ENCODE data around the gene GPR34. TPM values are rescaled to one million over a fixed set of nuclear protein-coding genes. Genes with fewer than 3 reads are reported as not detected.
"Not testable (repeated sequence)": the region's sequence is repeated elsewhere in the genome, so short reads cannot be mapped to it uniquely, and the experiment has no call there.

Gene GPR34, protein sequence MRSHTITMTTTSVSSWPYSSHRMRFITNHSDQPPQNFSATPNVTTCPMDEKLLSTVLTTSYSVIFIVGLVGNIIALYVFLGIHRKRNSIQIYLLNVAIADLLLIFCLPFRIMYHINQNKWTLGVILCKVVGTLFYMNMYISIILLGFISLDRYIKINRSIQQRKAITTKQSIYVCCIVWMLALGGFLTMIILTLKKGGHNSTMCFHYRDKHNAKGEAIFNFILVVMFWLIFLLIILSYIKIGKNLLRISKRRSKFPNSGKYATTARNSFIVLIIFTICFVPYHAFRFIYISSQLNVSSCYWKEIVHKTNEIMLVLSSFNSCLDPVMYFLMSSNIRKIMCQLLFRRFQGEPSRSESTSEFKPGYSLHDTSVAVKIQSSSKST
- 1 to 10 TPM; 4.6 to 8.2 TPM for total RNA-seq

DNA sequence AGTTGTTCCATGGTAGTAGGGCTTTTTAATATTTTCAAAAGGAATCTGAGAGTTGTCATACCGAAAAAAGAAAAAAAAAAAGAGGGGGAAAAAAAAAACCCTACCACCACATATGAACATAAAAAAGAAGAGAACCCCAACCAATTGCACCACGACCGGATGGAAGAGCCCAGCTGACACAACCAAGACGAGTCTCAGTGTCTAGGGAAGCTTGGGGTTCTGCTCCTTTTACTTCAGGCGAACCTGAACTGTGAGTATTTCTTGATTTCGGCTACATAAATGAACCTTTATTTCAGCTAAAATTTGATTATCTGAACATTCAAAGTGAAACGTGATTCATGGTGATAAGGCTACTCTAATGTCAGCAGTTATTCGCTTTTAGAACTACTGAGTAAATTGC is at the start of gene GPR34:
Gene GPR34 (plus strand): TSS at position 139 of the 400 bp plus-strand sequence. CDS start 6,661 bp downstream, outside the sequence.
- 54% methylated on average over 8 of the region's 8 CpGs for WGBS
- TF ChIP-seq POLR2AphosphoS5 (IDR thresholded peaks at IDR 0.05) (no peak), POLR2A (IDR thresholded peaks at IDR 0.05) (no peak), CTCF (IDR thresholded peaks at IDR 0.05) (no peak)
- intact Hi-C loops (cut with DNase I): no loop called here

GRCh38 chrX:41646201-41646600 is 42.6 kb upstream of the GPR34 start:
- H3K36me3 ChIP-seq; H3K4me3 ChIP-seq; DNase-seq (ENCODE audit: low spot score); intact Hi-C loops (cut with DNase I); H3K27me3 ChIP-seq (replicated peaks; ENCODE audit: insufficient read depth); H3K9me3 ChIP-seq; H3K4me1 ChIP-seq (replicated peaks); H3K27ac ChIP-seq: not testable (repeated sequence)
- 75% methylated on average over 2 of the region's 2 CpGs for WGBS

More for the DNA sequence above, at the start of gene GPR34:
- no peaks in the 10 kb centered on the region for H3K4me1 ChIP-seq (replicated peaks)
- no peaks in the 10 kb centered on the region for H3K27me3 ChIP-seq (replicated peaks; ENCODE audit: insufficient read depth)
- H3K27ac ChIP-seq: no peak within 1 kb of the TSS
- DNase-seq (ENCODE audit: low spot score): no peak
- H3K4me3 ChIP-seq: no peak within 1 kb of the TSS
- no peaks in the 10 kb centered on the region for H3K36me3 ChIP-seq
- no peaks in the 10 kb centered on the region for H3K9me3 ChIP-seq

DNA sequence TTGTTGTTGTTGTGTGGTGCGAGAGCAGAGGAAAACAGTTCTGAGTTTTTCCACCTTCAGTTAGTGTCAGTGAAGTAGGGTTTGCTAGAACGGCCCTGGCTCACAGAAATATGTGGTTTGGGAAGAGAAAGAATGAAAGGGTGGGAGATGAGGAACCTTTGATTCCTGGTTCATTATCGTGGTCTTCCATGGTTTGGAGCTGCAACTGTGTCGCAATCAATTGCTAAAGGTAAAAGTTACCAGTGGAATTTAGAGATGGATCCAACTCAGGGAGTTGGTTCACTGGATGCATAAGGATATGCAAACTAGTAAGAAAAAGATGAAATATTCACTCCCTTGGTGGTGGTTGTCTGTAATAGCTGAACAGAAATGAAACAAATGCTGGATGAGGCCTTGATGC is 35.6 kb upstream of the GPR34 start:
- 96% methylated on average over 4 of the region's 4 CpGs for WGBS
- Histone ChIP-seq H3K9me3 (no peaks in the 10 kb centered on the region), H3K27me3 (replicated peaks; ENCODE audit: insufficient read depth) (no peaks in the 10 kb centered on the region), H3K27ac (no peak overlapping the region), H3K36me3 (no peaks in the 10 kb centered on the region), H3K4me1 (replicated peaks) (no peaks in the 10 kb centered on the region), H3K4me3 (no peak overlapping the region)
- intact Hi-C loops (cut with DNase I): no loop called here
- no peak for DNase-seq (ENCODE audit: low spot score)
- no peak for TF ChIP-seq POLR2A (IDR thresholded peaks at IDR 0.05)
- no peak for TF ChIP-seq CTCF (IDR thresholded peaks at IDR 0.05)
- TF ChIP-seq POLR2AphosphoS5 (IDR thresholded peaks at IDR 0.05): no peak

DNA sequence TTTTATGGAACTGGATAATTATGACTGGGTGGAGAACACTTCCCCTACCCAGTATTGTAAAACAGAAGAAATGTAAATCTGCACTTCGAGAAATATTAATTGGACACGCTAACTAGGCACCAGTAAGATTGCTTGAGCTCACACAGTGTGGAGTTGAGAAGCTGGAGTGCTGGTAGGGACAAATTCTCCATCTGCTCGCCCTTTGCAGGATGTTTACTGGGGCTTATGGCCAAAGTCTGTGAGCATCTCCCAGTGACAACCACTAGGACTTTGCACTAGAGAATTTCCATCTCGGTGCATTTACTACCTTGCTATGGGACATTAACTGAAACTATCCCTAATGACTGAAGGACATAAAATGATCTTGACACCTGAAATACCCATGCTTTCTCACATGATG is 33.7 kb upstream of the GPR34 start:
- Histone ChIP-seq H3K27me3 (replicated peaks; ENCODE audit: insufficient read depth) (no peaks in the 10 kb centered on the region), H3K9me3 (no peaks in the 10 kb centered on the region), H3K36me3 (no peaks in the 10 kb centered on the region), H3K4me1 (replicated peaks) (no peaks in the 10 kb centered on the region), H3K4me3 (no peak overlapping the region), H3K27ac (no peak overlapping the region)
- 67% methylated on average over 4 of the region's 4 CpGs for WGBS
- intact Hi-C loops (cut with DNase I): no loop called here
- TF ChIP-seq POLR2AphosphoS5 (IDR thresholded peaks at IDR 0.05) (no peak), POLR2A (IDR thresholded peaks at IDR 0.05) (no peak), CTCF (IDR thresholded peaks at IDR 0.05) (no peak)
- no peak for DNase-seq (ENCODE audit: low spot score)

- Histone ChIP-seq H3K27me3 (replicated peaks; ENCODE audit: insufficient read depth) (no peaks in the 10 kb centered on the region), H3K9me3 (no peaks in the 10 kb centered on the region), H3K4me3 (no peak overlapping the region), H3K27ac (no peak overlapping the region), H3K4me1 (replicated peaks) (no peaks in the 10 kb centered on the region), H3K36me3 (no peaks in the 10 kb centered on the region)
- DNase-seq (ENCODE audit: low spot score): no peak
- 60% methylated on average over 4 of the region's 4 CpGs for WGBS
- intact Hi-C loops (cut with DNase I): no loop called here
- TF ChIP-seq POLR2AphosphoS5 (IDR thresholded peaks at IDR 0.05): no peak
- TF ChIP-seq POLR2A (IDR thresholded peaks at IDR 0.05): no peak
- TF ChIP-seq CTCF (IDR thresholded peaks at IDR 0.05): no peak
These were observed 33.1 kb upstream of the GPR34 start for GRCh38 chrX:41655631-41656030.

Data from prostate gland (tissue), 2 donors.